AML-193 (cell line): Measurements from ENCODE around the gene LRRC17.
A peak's percentile ranks its signal among the peaks of the same experiment; 100 is the strongest.

Experiments used
- DNase-seq, 2 experiments: peaks; one replicate each; lab custom pipeline; 2025; lab: John Stamatoyannopoulos, UW

LRRC17 gene, protein sequence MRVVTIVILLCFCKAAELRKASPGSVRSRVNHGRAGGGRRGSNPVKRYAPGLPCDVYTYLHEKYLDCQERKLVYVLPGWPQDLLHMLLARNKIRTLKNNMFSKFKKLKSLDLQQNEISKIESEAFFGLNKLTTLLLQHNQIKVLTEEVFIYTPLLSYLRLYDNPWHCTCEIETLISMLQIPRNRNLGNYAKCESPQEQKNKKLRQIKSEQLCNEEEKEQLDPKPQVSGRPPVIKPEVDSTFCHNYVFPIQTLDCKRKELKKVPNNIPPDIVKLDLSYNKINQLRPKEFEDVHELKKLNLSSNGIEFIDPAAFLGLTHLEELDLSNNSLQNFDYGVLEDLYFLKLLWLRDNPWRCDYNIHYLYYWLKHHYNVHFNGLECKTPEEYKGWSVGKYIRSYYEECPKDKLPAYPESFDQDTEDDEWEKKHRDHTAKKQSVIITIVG

DNA sequence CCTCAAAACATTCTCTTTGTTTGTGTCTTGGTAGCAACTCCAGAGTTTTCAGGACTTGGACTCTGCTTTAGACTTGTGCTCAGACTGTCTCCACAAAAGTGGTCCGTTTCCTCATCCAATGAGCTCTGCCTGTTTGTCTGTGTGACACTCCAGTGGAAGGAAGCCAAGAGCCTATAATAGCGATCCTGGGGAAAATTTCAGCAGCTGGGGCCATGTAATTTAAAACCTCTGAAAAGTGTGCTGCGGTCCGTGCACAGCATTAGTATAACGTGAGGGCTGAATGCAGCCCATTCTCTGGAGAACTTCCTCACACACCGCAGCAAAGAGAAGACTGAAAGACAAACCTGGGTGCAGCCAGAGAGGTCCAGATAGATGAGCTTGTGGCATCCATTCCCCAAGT lies at the start of gene LRRC17:
Gene LRRC17 (plus strand): TSS at position 259 of the 400 bp plus-strand sequence. CDS start 20,914 bp downstream, outside the sequence.
- DNase-seq: no peak

DNA sequence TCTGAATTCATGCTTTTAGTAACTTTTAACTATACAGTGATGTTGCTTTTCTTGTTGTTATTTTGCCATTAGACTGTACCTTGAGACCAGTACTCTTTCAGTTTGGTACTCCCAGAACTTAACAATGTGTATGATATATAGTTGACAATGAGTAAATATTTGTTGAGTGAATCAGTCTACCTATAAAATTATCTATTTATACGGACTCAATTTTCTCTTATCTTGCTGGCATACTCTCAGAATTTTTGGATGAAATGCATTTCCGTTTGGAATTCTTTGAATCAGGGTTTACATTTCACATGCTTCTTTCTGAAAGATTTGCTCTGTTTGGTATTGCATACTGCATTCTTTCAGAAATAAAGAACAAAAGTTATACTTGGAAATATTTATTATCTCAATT lies 47.8 kb upstream of the LRRC17 start:
- DNase-seq: no peak

DNA sequence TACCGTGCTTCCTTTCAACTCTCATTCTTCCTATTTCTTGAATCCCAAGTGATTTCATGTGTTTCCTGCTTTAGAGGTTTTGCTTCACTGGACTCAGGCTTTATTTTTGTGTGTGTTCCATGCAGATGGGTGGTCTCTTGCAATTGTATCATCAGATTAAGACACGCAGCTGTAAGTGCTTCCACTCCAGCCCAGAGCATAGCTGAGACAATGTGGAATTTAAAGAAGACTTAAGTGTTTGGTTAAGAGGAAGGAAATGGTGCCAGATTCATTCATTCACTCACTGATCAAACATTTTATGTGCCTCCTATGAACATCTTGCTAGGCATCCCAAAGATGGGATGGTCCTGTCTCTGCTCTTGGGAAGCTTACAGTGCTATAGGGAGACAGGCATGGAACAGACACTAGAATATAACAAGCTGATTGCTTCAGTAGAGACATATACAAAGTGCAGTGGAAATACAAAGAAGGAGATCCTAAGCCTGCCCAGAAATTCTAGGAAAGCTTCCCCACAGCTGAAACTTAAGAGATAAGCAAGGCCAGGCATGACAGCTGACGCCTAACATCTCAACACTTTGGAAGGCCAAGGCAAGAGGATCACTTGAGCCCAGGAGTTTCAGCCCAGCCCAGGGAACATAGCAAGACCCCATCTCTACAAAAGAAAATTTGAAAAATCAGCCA lies 46.1 kb upstream of the LRRC17 start:
- no peak for DNase-seq

DNA sequence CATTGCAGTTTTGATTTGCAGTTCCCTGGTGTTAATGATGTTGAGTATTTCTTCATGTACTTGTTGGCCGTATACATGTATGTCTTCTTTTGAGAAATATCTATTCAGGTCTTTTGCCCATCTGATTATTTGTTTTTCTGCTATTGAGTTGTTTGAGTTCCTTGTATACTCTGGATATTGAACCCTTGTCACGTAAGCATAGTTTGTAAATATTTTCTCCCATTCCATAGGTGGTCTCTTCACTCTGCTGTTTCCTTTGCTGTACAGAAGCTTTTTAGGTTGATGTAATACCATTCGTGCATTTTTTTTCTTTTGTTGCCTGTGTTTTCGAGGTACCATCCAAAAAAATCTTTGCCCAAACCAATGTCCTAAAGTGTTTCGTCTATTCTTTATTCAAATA lies 43.6 kb upstream of the LRRC17 start:
- no peak for DNase-seq

DNA sequence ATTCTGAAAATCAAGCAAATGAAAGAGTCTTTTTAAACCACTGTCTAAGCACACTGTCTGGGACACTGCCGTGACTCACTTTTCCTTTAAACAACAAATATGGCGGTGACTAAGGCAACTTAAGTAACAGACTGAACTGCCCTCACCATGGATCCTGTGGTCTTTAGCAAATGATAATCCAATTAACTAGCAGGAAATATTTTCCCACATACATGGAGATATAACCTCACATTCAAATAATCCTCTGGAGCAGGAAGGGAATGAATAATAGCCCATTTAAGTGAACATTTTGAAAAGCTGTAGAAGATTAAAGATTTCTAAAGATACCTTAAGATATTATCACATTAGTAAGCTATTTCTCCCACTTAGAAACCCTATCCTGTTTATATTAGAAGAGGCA lies 40.3 kb upstream of the LRRC17 start:
- DNase-seq: no peak

DNA sequence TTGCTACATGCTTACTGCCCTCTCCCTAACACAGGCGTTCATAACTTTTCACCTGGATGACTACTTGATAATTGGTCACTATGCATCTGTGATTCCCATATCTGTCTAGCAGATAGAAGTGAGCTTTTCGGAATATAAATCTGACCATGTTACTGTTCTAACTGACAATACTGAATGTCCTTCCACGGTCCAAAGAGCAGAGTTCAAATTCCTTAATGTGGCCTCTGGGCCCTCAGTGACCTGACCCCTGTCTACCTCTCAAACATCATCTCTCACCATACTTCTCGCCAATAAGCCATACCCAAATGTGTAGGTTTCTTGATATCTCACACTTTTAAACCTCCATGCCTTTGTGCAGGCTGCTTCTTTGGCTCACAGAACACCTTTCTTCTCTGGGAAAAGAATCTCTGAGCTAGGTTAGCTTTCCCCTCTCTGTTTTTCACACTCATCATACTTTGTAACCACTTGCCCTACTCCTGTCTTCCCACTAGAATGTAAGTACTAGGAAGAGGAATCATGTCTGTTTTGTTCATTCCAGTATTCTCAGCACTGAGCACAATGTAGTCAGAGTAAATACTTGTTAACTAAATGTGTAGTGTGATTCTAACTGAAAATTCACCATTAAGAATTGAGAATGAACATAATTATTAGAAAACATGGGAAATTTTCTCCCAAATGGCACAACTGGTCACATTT lies 39.2 kb upstream of the LRRC17 start:
- no peak for DNase-seq

DNA sequence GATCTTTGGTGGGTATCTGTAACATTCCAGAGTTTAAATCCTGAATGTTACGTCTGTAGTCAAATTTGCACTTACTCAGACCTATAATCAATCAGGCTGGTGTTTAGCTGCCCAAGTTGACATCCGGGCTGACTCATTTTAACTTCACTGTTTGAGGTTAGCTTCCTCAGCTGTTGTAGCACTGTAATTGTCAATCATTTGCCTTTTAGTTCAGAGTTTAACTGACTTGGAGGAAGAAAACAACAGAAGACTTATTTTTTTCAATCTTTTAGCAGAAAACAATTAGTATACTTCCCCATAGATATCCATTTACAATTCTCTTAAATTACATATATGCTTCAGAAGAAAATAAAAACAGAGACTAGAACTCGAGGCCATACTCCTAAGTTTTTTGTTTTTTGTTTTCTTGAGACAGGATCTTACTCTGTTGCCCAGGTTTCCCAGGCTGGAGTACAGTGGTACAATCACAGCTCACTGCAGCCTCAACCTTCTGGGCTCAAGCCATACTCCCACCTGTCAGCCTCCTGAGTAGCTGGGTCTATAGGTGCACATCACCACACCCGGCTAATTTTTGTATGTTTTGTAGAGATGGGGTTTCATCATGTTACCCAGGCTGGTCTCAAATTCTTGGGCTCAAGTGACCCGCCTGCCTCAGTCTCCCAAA lies 38.5 kb upstream of the LRRC17 start:
- peak; percentile 40 to 51 for DNase-seq

DNA sequence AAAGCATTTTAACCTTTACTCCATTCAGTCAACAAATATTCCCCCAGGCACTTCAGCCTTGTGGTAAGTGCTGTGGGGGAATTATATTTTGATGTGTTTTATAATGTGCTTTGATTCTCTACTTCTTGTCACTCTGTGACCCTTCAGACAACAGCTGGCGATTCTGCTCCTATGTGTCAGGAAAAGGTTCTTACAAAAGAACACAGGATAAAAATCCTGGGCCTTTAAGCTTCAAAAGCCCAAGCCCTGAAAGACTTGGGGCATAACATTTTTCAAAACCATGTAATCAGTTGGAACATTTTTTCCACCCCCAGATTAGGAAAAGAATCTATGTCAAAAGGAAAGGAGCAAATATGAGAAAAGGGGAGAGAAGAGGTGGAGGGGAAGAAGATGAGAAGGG lies 37.8 kb upstream of the LRRC17 start:
- DNase-seq: no peak

DNA sequence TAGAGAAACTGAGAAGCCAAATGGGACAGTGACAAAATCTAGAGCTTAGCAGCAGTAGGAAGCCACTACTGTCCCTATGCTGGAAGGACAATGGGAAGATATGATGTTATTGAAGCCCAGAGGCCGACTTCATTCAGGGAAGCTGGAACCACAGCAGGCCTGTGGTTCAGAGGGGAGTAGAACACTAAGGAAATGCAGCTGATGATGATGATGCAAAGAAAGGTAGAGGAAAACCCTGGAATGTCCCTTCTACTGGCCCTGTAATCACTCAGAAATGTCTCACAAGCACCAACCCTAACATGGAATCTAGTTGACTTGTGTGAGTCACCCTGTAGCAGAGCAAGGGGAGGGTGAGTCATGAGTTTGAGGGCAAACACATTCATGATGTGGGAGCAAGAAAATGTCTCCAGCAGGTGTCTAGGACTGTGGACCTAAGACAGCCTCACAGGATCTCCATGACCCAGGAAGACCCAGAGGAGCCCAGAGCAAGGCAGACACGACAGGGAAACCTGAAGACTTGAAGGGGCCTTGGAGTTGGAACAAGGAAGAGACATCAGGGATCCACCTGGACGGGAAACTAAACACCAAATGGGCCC lies 37.0 kb upstream of the LRRC17 start:
- DNase-seq: no peak

DNA sequence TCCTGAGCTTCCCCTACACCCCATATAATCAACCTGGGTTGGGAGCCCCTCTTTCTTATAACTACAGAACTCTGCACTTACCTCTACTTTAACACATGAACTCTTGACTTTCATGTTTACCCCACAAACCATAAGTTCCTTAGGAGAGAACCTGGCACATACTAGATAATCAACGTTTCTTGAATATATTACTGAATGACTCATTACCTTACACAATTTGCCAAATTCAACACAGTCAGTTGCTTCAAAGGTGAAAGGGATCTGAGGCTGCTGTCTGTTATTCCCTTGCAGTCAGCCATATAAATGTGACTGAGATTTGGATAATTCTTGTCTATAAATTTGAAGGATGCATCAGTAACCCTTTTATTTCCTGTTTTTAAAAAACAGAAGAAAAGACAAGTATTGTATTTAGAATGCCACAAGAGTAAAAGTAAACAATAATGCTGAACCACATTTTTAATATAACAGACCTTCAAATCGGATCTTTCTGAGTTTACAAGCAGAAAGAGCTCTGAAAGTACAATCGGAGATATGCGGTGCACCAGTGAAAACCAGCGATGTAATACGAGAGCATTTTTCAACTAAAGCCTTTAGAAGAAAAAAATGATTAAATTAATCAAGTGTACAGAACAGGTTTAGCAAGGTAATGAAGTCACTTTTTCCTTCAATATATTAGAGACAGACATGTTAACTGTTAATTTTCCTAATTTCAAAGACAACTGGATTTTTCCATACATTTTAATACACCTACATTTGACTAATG lies 29.5 kb upstream of the LRRC17 start:
- peak; percentile 72 to 79 for DNase-seq

DNA sequence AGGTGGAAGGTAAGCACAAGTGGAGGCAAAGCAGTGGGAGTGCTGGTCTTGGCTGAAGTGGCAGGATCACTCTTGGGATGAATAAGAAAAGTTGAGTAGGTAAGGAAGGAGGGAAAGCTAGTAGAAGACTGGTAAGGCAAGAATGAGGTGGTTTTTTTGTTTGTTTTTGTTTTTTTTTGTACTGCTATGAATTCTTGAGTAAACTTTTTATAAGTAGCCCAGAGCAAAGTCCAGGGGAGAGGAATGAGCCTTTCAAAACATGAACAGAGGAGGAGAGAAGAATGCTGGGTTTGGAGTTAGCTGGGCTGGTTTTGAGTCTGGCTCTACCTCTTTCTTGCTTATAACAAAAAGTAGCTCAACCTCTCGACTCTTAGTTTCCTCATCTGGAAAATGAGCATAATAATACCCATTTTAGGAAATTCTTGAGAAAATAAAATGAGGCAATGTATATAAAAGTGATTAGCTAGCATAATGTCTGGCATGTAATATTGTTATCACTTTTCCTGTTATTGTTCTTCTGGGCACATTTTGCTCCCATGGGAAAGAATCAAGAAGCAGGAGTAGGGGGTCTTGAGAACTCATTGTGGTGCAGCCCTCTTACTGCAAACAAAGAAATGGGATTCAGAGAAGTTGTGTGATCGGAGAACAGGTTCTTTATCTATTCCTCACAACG lies 24.1 kb upstream of the LRRC17 start:
- no peak for DNase-seq

DNA sequence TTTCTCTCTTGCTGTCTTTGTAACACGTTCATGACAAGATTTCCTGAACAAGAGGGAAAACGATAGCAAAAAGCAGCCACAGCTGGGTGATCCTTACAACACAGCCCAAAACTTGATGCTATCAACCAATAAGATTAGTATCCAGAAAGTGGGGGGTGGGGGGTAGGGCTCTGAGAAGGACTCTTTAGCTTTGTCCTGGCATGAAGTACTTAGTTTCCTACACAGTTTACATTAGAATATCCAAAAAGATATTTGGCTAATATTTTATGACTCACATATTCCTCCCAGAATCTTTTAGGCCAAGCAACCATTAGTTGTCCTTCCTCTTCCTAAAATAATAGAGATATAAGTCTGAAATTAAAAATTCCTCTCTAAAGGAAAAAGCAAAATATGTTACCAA lies 22.9 kb upstream of the LRRC17 start:
- no peak for DNase-seq

DNA sequence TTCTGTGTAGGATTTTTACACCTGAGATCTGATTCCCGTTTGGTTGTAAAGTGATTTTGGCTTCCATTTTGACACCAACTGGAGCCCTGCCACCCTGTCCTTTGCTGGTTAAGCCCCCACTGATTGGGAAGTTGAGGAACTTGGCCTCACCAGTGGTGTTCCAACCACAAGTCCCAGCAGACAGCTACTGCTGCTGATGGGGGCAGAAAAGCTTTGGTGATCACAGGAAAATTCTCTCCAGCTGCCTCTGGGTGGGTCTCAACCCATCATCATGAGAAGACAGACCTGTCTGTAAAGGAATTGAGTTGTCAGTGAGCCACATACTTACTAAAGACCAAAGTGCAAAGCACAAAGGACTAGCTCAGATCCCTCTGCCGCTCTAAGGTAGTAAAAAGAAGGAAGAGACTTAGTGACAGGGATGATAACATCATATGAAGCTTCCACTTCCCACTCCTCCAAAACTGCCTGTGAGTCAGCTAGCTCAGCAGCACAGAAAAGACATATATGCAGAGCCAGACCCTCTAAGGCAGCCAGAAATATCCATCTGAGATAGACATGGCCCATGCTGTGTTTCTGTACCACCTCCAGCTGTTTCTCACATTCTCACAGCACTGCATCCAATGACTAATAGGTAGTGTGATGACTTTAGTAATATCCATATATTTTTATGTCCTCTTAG lies 22.4 kb upstream of the LRRC17 start:
- DNase-seq: peak; percentile 63 to 66

DNA sequence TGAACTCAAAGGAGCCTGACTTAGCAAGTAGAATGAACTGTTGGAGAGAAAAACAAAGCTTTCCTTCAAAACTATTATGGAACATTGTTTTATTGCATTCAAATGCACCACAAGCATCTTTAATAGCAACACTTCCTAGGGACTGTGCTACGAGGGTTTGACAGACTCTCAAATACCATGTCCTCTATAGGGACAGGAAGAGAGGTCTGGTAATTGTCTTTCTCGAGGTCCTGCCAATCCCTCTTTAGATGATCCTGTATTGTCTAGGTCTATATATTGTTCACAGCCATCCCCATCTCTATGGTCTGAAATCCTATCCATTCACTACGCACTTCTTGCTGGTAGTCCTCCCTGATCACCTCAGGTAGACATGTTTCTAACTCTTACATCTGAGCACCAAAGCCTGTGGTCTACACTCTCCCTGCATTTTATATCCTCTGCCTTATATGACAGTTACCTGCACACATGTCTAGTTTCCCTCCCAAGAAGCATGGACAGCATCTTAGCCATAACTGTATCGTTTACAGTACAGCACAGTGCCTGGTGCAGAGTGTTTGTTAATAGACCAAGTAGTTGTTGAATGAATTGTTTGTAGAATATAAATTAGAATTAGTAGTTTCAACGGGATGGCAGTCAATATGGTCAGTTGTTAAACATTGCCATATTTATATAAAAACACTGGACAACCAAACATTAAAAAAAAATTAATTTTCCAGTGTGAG lies 21.7 kb upstream of the LRRC17 start:
- DNase-seq: no peak

DNA sequence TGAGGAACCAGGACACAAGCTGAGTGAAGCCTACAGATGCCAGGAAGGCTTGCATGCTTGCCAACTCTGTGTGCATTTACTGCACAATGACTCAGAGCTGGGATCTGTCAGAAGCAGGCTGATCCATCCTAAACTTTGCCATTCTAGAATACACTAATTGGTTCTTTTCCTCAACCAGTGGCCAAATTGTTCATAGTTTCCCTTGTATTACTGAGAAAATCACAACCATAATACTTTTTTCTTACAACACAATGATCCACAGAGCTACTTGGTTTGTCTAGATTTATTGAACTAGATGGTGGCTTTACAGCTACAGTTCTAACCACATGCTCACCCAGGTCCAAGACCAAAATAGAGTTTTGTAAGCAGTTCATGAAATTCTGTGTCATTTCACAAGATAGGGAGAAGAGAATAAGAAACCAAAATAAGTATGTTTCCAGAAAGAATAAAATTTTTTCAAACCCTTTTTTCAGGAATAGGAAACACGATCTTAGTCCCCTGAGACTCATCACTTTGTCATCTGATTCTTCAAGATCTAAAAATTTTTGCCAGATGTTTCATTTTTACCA lies 21.0 kb upstream of the LRRC17 start:
- DNase-seq: no peak

DNA sequence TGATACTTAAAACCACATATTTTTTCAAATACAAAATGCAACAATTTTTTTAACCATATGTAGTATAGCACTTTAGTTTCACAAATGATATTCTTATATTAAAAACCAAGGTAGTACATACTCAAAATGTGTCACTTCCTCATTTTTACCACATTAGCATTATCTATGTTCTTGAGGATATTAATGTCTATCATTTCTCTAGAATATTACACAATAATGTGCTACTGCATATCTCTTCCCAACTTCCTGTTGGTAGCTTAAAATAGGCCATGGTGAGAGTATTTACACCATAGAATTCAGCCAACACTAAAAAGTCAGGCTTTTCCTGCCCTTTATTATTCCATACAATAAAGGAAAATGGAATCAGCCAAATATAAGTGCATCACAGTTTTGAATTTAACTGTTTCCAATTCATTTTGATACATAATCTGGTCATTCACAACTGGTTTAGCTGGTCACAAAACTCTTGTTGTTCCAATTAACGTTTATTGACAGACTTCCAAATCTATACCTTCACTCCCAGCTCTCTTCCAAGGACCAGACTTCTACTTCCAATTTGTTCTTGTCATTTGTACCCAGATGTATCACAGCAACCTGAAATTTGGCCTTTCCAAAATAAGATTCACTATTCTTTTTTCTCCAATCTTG lies 20.0 kb upstream of the LRRC17 start:
- peak; percentile 90 to 94 for DNase-seq

DNA sequence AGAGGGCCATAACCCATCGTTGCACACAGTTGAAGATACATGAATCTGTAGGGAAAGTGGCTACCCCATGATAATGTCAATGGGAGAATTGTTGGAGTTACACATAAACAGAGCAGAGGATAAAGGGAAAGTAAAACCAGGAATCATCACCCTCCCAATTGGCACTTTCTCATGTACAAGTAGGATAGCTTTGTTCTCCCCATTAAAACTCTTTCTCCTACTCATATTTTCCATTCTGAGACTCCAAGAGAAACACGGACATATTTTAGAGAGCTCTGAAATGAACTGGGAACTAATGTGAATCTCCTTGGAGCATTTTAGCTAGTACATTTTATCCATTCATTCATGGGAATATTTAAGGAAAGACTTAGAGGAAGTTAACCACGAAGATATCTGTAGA lies 17.2 kb upstream of the LRRC17 start:
- DNase-seq: no peak

DNA sequence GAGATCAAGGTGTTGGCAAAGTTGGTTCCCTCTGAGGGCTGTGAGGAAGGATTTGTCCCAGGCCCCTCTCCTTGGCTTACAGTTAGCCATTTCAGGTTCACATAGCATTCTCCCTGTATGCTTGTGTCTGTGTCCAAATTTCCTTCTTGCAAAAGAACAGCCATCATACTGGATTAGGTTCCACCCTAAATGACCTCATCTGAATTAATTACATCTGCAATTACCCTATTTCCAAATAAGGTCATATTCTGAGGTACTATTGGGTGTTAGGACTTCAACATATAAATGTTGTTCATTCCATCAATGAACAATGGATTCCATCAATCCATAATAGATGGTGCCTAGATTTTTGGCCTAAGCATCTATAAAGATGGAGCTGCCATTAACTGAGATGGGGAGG lies 16.2 kb upstream of the LRRC17 start:
- no peak for DNase-seq
